H9 (cell line): ENCODE data around the gene ZNF217. TPM values are rescaled to one million over a fixed set of nuclear protein-coding genes. Genes with fewer than 3 reads are reported as not detected.

Source experiments
- DNase-seq: peaks from one replicate; pipeline ENCODE4 v3.0.0-alpha.2; 2017
- H2AFZ ChIP-seq: one replicate; pipeline ENCODE4 v1.6.1; 2013; ENCODE audit warnings: mild to moderate bottlenecking, low read length, control low read depth, moderate library complexity
- H2AK5ac ChIP-seq: 2 replicates; pipeline ENCODE4 v1.6.1; 2013; ENCODE audit warnings: low read length, control low read depth, mixed read lengths; ENCODE audit not compliant: insufficient read length
- H2BK120ac ChIP-seq: one replicate; pipeline ENCODE4 v1.6.1; 2013; ENCODE audit warnings: low read depth, mild to moderate bottlenecking, low read length, control low read depth, inconsistent platforms; ENCODE audit not compliant: poor library complexity, severe bottlenecking
- H2BK12ac ChIP-seq: 2 replicates; pipeline ENCODE4 v1.6.1; 2013; ENCODE audit warnings: low read length, control low read depth, mixed read lengths, low read depth; ENCODE audit not compliant: insufficient read length
- H2BK15ac ChIP-seq: 2 replicates; pipeline ENCODE4 v1.6.1; 2013; ENCODE audit warnings: low read depth, low read length, control low read depth
- H2BK20ac ChIP-seq: one replicate; pipeline ENCODE4 v1.6.1; 2013; ENCODE audit warnings: low read depth, mild to moderate bottlenecking, low read length, control low read depth, inconsistent platforms; ENCODE audit not compliant: poor library complexity, severe bottlenecking
- H2BK5ac ChIP-seq: 2 replicates; pipeline ENCODE4 v1.6.1; 2013; ENCODE audit warnings: low read length, control low read depth, mixed read lengths; ENCODE audit not compliant: insufficient read length
- H3K14ac ChIP-seq: 2 replicates; pipeline ENCODE4 v1.6.1; 2013; ENCODE audit warnings: low read length, control low read depth; ENCODE audit not compliant: insufficient read depth
- H3K18ac ChIP-seq: 2 replicates; pipeline ENCODE4 v1.6.1; 2013; ENCODE audit warnings: low read depth, mild to moderate bottlenecking, mixed read lengths, low read length, control low read depth; ENCODE audit not compliant: insufficient read length
- H3K23ac ChIP-seq: 2 replicates; pipeline ENCODE4 v1.6.1; 2013; ENCODE audit warnings: low read length, control low read depth, mixed read lengths, low read depth; ENCODE audit not compliant: insufficient read length
- H3K23me2 ChIP-seq: 2 replicates; pipeline ENCODE4 v1.6.1; 2013; ENCODE audit warnings: low read depth, mild to moderate bottlenecking, mixed read lengths, low read length, control low read depth; ENCODE audit not compliant: insufficient read length, poor library complexity, severe bottlenecking
- H3K27ac ChIP-seq: 2 replicates; pipeline ENCODE4 v1.5.1; 2013; ENCODE audit warnings: low read length, control low read depth, mixed read lengths, low read depth; ENCODE audit not compliant: insufficient read length
- H3K27me3 ChIP-seq: 2 replicates; pipeline ENCODE4 v1.6.1; 2013; ENCODE audit warnings: low read length, control low read depth, inconsistent platforms; ENCODE audit not compliant: insufficient read depth
- H3K4ac ChIP-seq: 2 replicates; pipeline ENCODE4 v1.6.1; 2013; ENCODE audit warnings: low read depth, mild to moderate bottlenecking, control low read depth, inconsistent platforms, low read length, moderate library complexity
- H3K4me1 ChIP-seq: 2 replicates; pipeline ENCODE4 v1.6.1; 2013; ENCODE audit warnings: low read length, control low read depth, inconsistent platforms; ENCODE audit not compliant: insufficient read depth
- H3K4me2 ChIP-seq: 2 replicates; pipeline ENCODE4 v1.6.1; 2013; ENCODE audit warnings: low read length, control low read depth, mixed read lengths; ENCODE audit not compliant: insufficient read length, insufficient read depth
- H3K56ac ChIP-seq: 2 replicates; pipeline ENCODE4 v1.6.1; 2013; ENCODE audit warnings: low read depth, mild to moderate bottlenecking, mixed read lengths, low read length, control low read depth; ENCODE audit not compliant: insufficient read length
- H3K79me1 ChIP-seq: 2 replicates; pipeline ENCODE4 v1.6.1; 2013; ENCODE audit warnings: low read depth, mild to moderate bottlenecking, moderate library complexity, low read length, control low read depth, inconsistent platforms; ENCODE audit not compliant: insufficient read depth, poor library complexity, severe bottlenecking
- H3K79me2 ChIP-seq: 2 replicates; pipeline ENCODE4 v1.6.1; 2013; ENCODE audit warnings: low read length, control low read depth, inconsistent platforms; ENCODE audit not compliant: insufficient read depth
- H3K9ac ChIP-seq: 2 replicates; pipeline ENCODE4 v1.6.1; 2013; ENCODE audit warnings: low read length, control low read depth, mixed read lengths; ENCODE audit not compliant: insufficient read length; ENCODE audit errors: extremely low read depth
- H3K9me3 ChIP-seq: one replicate; pipeline ENCODE4 v1.6.1; 2013; ENCODE audit warnings: low read depth, low read length, inconsistent platforms; ENCODE audit not compliant: control insufficient read depth
- H3T11ph ChIP-seq: one replicate; pipeline ENCODE4 v1.6.1; 2013; ENCODE audit warnings: mild to moderate bottlenecking, low read length, control low read depth, inconsistent platforms
- H4K20me1 ChIP-seq: one replicate; pipeline ENCODE4 v1.6.1; 2013; ENCODE audit not compliant: control insufficient read depth, insufficient read length, insufficient read depth
- H4K5ac ChIP-seq: 2 replicates; pipeline ENCODE4 v1.6.1; 2013; ENCODE audit warnings: low read depth, mild to moderate bottlenecking, mixed read lengths, low read length, control low read depth; ENCODE audit not compliant: insufficient read length
- H4K8ac ChIP-seq: replicated peaks from 2 replicates; pipeline ENCODE4 v1.6.1; 2013; ENCODE audit warnings: low read length, control low read depth, mixed read lengths, low read depth; ENCODE audit not compliant: insufficient read length
- H4K91ac ChIP-seq: 2 replicates; pipeline ENCODE4 v1.6.1; 2013; ENCODE audit warnings: low read depth, mild to moderate bottlenecking, moderate library complexity, mixed read lengths, low read length, control low read depth; ENCODE audit not compliant: insufficient read length
- H3K27ac Mint-ChIP-seq, 3 experiments: 2 replicates in 2 of 3; 3 replicates in 1 of 3; pipeline ENCODE4 v1.8.0; 2020 to 2021; ENCODE audit warnings: mixed read lengths in 3 of 3, mild to moderate bottlenecking in 1 of 3, moderate library complexity in 1 of 3
- H3K27me3 Mint-ChIP-seq: 2 replicates; pipeline ENCODE4 v1.8.0; 2021; ENCODE audit warnings: low read depth, mild to moderate bottlenecking, moderate library complexity, mixed read lengths
- H3K36me3 Mint-ChIP-seq, 3 experiments: 2 replicates in 2 of 3; 3 replicates in 1 of 3; pipeline ENCODE4 v1.8.0; 2020 to 2021; ENCODE audit warnings: low read depth in 3 of 3, mixed read lengths in 3 of 3; ENCODE audit not compliant: insufficient read depth in 1 of 3
- H3K4me1 Mint-ChIP-seq, 2 experiments: 2 replicates each; pipeline ENCODE4 v1.8.0; 2020; ENCODE audit warnings: mixed read lengths in 2 of 2
- H3K4me3 Mint-ChIP-seq, 2 experiments: 2 replicates in 1 of 2; 3 replicates in 1 of 2; pipeline ENCODE4 v1.8.0; 2020 to 2021; ENCODE audit warnings: mild to moderate bottlenecking in 2 of 2, mixed read lengths in 2 of 2, moderate library complexity in 1 of 2
- H3K9me3 Mint-ChIP-seq, 2 experiments: 2 replicates in 1 of 2; 3 replicates in 1 of 2; pipeline ENCODE4 v1.8.0; 2020; ENCODE audit warnings: mild to moderate bottlenecking in 2 of 2, mixed read lengths in 2 of 2, moderate library complexity in 1 of 2
- CTCF ChIP-seq: fragments of 200-600 bp; sonication (generic); conservative IDR thresholded peaks from 3 replicates; pipeline ENCODE4 v1.8.0; 2021; ENCODE audit warnings: antibody characterized with exemption, mild to moderate bottlenecking
- WGBS: extraction: QIAGEN DNeasy Blood & Tissue Kit; methylation state at CpG from one replicate; pipeline ENCODE4 v1.1.7; 2013; ENCODE audit warnings: missing lambda C conversion rate, low lambda C conversion rate, mixed read lengths; ENCODE audit not compliant: insufficient read length; ENCODE audit errors: extremely low coverage; 5-methylcytosine and 5-hydroxymethylcytosine counted together
- total RNA-seq: library from RNA; stranded (reverse); gene quantifications from 2 replicates; pipeline ENCODE4 v1.2.1, GENCODE V29; 2021

The ZNF217 gene
- total RNA-seq, 1 experiment from 2014 or later, result 82.8 TPM

GRCh38 chr20:53642196-53643030 is 48.8 kb upstream of the ZNF217 start:
- Histone ChIP-seq H2BK20ac (no peak overlapping the region), H2BK5ac (no peak overlapping the region), H2BK15ac (no peak overlapping the region), H3K27ac (no peak overlapping the region), H3K23me2 (no peaks in the 10 kb centered on the region), H2BK12ac (no peak overlapping the region), H3K18ac (no peak overlapping the region), H2BK120ac (no peak overlapping the region), H3K27me3 (no peaks in the 10 kb centered on the region), H3T11ph (no peak overlapping the region), H3K56ac (no peak overlapping the region), H3K4ac (no peak overlapping the region), H4K20me1 (no peaks in the 10 kb centered on the region), H3K14ac (no peak overlapping the region), H3K23ac (no peak overlapping the region), H3K9me3 (no peaks in the 10 kb centered on the region), H2AFZ (no peak overlapping the region), H3K4me2 (no peak overlapping the region), H3K79me1 (no peaks in the 10 kb centered on the region), H4K5ac (no peak overlapping the region), H4K91ac (no peak overlapping the region), H4K8ac (no peak overlapping the region), H3K4me1 (0 out of 2 replicates have a peak, but pooled peaks cover 3% of the 10 kb centered on the region), H3K79me2 (no peaks in the 10 kb centered on the region), H3K9ac (no peak overlapping the region), H2AK5ac (no peak overlapping the region)
- no CpG with 5 or more reads among the region's 17 CpGs for WGBS
- Mint-ChIP-seq H3K4me3 (no peak overlapping the region), H3K27ac (peak overlapping the region in 2 of 3 experiments; percentile 8 to 62; a peak in 3 of 7 replicates), H3K36me3 (no peaks in the 10 kb centered on the region), H3K9me3 (no peaks in the 10 kb centered on the region; a peak in 1 of 5 replicates), H3K27me3 (no peaks in the 10 kb centered on the region), H3K4me1 (peaks cover 23% of the 10 kb centered on the region in 2 experiments)
- TF ChIP-seq CTCF, result no peak
- no peak for DNase-seq
